Keratinocyte (primary cell): ENCODE data around the gene DCK.

Experiments
- EZH2 ChIP-seq: IDR thresholded peaks from one replicate; pipeline ENCODE4 v1.6.1; 2012; ENCODE audit warnings: inconsistent platforms, mild to moderate bottlenecking, low read length, moderate library complexity
- TF ChIP-seq, protein P1 (sequence below), 3 experiments: IDR thresholded peaks in 1 of 3; conservative IDR thresholded peaks in 1 of 3; optimal IDR thresholded peaks in 1 of 3; 2 replicates in 2 of 3; 3 replicates in 1 of 3; pipeline versions ENCODE3 to v1.5.1; 2011; ENCODE audit warnings: low read length in 3 of 3, mild to moderate bottlenecking in 3 of 3, moderate library complexity in 2 of 3, control low read depth in 1 of 3, inconsistent platforms in 1 of 3; ENCODE audit not compliant: insufficient read depth in 2 of 3; ENCODE audit errors: extremely low read depth in 1 of 3

DNA sequence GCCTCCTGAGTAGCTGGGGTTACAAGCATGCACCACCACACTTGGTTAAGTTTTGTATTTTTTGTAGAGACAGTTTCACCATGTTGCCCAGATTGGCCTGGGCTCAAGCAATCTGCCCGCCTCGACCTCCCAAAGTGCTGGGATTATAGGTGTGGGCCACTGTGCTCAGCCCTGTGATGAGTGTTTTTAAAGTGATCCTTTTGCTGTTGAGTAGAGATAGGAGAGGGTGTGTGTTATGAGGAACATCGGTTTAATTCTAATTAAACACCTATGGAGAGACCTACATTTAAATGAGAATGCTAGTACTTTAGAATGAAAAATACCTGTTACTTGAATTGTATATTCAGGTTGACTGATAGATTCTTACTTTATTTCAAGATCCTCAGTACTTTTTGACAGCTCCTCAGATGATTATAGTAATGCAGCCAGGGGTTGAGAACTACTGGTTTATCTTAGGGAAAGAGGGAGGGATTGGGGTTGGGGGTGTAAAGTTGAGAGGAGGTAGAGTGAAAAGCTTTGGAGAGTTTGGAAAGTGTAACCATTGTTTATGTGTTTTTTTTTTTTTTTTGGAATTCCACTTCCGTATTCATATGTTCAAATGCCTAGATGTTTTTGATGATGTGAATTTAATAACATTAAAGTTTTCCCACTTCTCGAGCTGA, 36.8 kb upstream of the DCK start:
- TF ChIP-seq, protein P1, sequence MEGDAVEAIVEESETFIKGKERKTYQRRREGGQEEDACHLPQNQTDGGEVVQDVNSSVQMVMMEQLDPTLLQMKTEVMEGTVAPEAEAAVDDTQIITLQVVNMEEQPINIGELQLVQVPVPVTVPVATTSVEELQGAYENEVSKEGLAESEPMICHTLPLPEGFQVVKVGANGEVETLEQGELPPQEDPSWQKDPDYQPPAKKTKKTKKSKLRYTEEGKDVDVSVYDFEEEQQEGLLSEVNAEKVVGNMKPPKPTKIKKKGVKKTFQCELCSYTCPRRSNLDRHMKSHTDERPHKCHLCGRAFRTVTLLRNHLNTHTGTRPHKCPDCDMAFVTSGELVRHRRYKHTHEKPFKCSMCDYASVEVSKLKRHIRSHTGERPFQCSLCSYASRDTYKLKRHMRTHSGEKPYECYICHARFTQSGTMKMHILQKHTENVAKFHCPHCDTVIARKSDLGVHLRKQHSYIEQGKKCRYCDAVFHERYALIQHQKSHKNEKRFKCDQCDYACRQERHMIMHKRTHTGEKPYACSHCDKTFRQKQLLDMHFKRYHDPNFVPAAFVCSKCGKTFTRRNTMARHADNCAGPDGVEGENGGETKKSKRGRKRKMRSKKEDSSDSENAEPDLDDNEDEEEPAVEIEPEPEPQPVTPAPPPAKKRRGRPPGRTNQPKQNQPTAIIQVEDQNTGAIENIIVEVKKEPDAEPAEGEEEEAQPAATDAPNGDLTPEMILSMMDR (optimal IDR thresholded peaks at IDR 0.05 in 1 of 3, IDR thresholded peaks at IDR 0.05 in 1 of 3, conservative IDR thresholded peaks at IDR 0.05 in 1 of 3; ENCODE audit: extremely low read depth in 1 of 3, insufficient read depth in 2 of 3, low read length in 3 of 3): no peak
- TF ChIP-seq EZH2: no peak
